Effector CD8-positive, alpha-beta T cell (primary cell): ENCODE measurements around the gene SCYGR2.
"Not testable (repeated sequence)": the region's sequence is repeated elsewhere in the genome, so short reads cannot be mapped to it uniquely, and the experiment has no call there.

Source experiments
- DNase-seq: peaks from one replicate; lab custom pipeline; 2025; lab: John Stamatoyannopoulos, UW
- total RNA-seq, 4 experiments: gene quantifications; one replicate each; lab custom pipeline; 2026; lab: John Stamatoyannopoulos, UW

Gene SCYGR2, protein sequence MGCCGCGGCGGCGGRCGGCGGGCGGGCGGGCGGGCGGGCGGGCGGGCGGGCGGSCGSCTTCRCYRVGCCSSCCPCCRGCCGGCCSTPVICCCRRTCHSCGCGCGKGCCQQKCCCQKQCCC
- 0 reads per million in 4 experiments for total RNA-seq

DNA sequence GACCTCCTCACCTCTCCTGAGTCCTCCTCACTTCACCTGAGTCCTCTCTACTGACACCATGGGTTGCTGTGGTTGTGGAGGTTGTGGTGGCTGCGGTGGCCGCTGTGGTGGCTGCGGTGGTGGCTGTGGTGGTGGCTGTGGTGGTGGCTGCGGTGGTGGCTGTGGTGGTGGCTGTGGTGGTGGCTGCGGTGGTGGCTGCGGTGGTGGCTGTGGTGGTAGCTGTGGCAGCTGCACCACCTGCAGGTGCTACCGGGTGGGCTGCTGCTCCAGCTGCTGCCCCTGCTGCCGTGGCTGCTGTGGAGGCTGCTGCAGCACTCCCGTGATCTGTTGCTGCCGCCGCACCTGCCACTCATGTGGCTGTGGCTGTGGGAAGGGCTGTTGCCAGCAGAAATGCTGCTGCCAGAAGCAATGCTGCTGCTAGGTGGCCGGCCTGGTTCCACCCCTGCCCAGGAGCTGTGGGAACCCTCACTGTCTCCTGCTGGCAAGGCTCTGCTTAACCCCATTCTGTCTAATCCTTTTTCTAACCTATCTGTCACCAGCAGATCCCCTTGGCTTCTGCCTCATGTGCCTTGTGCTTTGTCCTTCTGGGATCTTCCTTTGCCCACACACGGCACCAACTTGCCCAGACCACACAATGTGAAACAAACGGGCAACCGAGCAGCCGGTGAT is at the start of gene SCYGR2:
Gene SCYGR2 (plus strand): TSS at position 59 of the 669 bp plus-strand sequence. CDS start 0 bp downstream, at position 59.
- DNase-seq, result not testable (repeated sequence)

DNA sequence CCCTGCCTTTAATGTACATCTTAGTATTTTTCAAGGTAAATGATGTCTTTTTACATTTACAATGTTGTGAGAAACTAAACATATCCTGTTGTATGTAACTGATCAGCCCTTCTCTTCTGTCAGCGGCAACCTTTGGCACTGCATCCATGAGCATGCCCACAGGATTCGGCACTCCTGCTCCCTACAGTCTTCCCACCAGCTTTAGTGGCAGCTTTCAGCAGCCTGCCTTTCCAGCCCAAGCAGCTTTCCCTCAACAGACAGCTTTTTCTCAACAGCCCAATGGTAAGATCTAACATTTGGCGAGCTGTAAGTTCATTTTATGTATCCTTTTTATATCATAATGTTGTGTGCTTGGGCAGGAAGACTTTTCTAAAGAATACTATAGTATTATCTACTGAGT is 46.9 kb upstream of the SCYGR2 start:
- DNase-seq, result no peak

GRCh38 chr2:227562581-227562980 is 36.1 kb upstream of the SCYGR2 start:
- no peak for DNase-seq

DNA sequence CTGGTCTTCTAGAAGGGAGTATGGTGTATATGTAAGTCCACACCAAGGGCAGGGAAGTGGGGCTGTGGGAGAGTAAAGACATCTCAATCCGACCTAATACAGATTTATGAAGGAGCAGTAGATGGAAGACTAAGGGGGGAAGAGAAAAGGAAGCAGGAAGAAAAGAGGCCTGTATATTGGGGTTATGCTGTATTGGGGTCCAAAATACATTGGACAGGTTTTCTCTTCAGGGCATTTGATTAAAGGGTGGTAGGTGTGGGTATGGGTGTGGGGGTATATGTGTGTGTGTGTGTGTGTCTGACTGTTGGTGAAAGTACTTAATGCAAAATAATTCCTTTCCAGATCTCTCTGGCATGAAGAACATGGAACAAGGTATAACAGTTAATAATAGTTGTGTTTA is 33.6 kb upstream of the SCYGR2 start:
- no peak for DNase-seq

DNA sequence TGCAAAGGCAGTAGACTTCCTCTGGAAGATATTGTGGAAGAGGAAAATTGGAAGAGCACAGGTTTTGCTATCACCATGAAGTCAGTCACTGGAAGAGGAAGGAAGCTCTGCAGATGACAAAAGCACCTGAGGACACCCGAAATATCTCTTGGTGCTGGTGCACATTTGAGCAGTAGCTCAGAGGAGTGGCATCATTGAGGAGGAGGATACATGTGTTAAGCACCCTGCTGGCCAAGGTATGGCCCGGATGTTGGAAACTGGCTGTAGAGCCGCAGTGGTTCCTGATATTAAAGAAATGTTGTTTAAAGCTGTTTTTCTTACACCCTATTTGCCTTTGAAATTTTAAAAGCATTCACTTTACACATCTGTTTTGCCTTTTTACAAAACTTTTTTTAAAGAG is 32.7 kb upstream of the SCYGR2 start:
- no peak for DNase-seq

GRCh38 chr2:227568852-227569169 is 29.9 kb upstream of the SCYGR2 start:
- no peak for DNase-seq

- no peak for DNase-seq
These were observed 28.1 kb upstream of the SCYGR2 start for GRCh38 chr2:227570615-227571014.

GRCh38 chr2:227576110-227576509 is 22.6 kb upstream of the SCYGR2 start:
- no peak for DNase-seq

DNA sequence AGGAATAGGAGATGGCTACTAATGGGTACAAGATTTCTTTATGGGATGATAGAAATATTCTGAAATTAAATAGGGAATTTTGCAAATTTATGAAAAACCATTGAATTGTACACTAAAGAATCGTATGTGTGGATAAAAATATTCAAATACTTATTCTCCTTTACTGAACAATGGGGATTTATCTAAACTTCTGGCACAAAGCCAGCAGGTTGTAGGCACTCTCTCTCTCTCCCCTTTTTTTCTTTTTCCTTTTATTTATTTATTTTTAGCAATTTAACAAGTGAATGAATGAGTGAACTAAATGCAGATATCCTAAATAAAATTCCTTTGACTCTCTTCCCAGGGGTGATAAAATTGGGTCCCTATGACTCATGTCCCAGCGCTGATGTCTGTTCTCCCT is 21.9 kb upstream of the SCYGR2 start:
- no peak for DNase-seq

DNA sequence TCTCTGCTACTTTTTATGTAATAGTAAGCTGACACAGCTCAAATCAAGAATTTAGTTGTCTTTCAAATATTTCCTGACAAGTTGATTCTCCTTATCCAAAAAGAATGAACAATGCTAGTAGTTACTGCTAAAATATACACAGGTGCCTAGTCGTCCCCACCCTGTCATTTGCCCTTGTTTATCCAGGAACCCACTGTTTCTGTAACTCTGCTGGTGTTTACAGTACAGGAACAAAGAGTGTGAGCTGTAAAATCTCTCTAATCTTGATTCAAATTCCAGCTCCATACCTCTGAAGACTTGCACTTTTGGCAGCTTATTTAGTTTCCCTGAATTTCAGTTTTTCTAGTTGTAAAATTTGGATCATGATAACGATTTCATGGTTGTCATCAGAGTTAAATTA is 21.1 kb upstream of the SCYGR2 start:
- no peak for DNase-seq

DNA sequence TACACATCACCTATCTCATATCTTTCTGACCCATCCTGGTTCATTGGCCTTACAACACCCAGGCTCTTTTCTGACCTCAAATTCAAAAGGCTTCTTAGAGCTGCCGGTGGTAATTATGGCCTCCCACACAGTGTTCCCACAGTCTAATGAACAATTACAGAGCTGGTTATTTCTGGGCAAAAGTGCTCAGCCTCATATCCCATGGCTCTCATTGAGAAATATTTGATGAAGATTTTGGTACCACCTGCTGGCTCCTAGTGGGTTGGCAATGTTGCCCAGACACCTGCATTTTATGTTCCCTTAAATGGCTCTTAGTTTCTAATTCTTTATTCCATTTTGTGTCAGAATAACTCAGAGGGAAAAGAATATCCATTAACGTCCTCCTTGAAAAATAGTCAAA is 20.1 kb upstream of the SCYGR2 start:
- no peak for DNase-seq

DNA sequence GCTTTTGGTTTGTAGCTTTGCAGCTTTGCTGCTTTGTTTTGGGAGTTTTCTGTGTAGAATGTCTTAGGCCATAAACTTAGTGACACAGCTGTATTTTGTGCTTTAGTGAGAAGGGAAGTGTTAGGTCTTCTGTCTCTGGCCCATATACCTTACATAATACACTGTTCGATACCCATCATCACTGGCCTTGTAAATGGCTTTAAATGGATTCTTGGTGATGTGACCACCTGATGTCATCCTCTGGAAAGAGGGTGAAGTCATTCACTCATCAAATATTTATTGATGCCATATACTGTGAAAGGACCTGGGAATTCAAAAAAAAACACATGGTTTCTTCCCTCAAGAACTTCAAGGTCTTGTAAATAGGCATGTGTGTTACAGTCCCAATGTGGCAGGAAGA is 18.9 kb upstream of the SCYGR2 start:
- no peak for DNase-seq

DNA sequence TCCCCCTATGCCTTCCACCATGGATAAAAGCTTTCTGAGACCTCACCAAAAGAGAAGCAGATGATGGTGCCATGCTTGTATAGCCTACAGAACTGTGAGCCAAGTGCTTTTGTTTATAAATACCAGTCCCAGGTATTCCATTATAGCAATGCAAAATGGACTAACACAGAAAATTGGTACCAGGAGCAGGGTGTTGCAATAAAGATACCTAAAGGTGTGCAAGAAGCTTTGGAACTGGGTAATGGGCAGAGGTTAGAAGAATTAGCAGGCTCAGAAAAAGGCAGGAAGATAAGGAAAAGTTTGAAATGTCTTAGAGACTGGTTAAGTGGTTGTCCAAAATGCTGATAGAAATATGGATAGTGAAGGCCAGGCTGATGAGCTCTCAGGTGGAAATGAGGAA is 16.3 kb upstream of the SCYGR2 start:
- DNase-seq, result no peak

DNA sequence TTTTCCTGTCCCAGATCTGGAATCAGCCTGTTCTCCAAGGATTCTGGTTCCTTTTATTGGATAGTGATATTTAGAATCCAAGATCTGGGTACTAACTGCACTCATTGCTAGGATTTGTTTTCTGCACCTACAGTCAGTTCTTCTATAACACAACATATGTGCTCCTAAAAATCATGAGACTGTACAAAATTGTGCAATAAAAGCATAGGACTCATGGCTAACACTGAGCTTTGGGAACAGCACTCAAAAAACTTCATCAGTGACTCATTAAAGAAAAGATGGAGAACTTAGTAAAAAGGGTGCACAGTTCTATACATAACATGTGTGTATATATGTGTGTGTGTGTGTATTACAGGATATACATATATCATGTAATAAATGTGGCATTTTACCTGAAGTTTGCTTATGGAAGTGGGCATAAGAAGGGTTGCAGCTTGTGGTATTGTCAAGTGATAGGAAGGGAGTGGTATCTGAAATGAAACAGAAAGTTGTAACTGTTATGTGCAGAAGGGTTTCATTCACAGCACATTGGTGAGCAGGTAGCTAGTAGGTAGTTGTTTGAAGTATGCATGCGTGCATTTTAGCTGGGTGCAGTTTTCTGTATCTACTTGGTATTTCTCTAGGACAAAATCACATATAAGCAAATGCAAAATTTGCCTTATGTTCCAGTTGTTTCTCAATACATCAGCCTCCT is 5.9 kb upstream of the SCYGR2 start:
- DNase-seq, result no peak

DNA sequence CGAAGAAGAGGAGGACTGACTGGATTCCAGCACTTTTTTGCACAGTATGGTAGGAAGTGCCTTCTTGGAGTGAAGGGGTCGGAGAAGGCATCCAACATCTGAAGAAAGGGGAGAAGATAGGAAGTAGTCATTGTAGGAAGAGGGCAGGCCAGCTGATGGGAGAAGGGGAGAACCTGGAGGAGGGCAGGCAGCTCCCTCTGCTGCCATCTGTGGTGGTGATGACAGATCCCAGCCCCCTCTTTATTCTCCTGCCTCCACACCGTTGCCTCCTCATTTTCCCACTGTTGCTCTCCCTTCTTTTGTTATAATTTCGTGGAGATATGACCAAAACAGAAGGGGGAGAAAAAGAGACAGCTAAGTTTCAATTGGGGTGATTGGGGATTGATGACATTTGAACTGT is 2.9 kb upstream of the SCYGR2 start:
- no peak for DNase-seq

GRCh38 chr2:227597036-227597435 is 1.7 kb upstream of the SCYGR2 start:
- no peak for DNase-seq

- no peak for DNase-seq
These were observed 695 bp upstream of the SCYGR2 start for GRCh38 chr2:227597998-227598397.

- DNase-seq, result no peak
These were observed 3.7 kb downstream of the SCYGR2 start for GRCh38 chr2:227602358-227602757.

DNA sequence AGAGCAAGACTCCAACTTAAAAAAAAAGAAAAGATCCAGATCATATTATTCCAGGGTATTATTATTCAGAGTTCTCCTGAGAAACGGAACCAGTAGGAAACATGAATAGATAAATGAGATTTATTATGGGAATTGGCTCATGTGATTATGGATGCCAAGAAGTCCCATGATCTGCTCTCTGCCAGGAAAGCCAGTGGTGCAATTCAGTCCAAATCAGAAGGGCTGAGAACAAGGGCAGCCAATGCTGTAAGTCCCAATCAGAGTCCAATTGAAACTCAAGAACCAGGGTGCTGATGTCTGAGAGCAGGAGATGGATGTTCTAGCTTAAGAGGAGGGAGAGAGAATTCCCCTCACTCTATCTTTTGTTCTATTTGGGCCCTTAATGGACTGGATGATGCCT is 7.8 kb downstream of the SCYGR2 start:
- no peak for DNase-seq

DNA sequence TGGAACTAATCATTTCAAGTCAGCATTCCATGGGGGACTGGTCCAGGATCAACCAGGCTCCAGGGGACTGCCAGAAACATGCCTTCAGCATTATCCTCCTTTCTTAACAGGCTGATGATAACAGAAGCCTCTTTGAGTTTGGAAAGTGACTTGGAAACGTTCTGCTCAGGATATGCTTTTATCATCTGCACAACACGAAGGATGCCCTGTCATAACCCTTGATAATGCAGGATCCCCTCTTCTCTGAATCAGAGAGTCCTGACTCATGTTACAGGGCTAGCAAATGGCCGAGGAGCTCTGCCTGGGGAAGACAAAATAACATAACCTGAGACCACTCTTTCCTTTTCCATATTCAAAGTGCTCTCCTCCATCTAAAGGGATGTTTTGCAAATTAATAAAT is 9.2 kb downstream of the SCYGR2 start:
- DNase-seq, result no peak

DNA sequence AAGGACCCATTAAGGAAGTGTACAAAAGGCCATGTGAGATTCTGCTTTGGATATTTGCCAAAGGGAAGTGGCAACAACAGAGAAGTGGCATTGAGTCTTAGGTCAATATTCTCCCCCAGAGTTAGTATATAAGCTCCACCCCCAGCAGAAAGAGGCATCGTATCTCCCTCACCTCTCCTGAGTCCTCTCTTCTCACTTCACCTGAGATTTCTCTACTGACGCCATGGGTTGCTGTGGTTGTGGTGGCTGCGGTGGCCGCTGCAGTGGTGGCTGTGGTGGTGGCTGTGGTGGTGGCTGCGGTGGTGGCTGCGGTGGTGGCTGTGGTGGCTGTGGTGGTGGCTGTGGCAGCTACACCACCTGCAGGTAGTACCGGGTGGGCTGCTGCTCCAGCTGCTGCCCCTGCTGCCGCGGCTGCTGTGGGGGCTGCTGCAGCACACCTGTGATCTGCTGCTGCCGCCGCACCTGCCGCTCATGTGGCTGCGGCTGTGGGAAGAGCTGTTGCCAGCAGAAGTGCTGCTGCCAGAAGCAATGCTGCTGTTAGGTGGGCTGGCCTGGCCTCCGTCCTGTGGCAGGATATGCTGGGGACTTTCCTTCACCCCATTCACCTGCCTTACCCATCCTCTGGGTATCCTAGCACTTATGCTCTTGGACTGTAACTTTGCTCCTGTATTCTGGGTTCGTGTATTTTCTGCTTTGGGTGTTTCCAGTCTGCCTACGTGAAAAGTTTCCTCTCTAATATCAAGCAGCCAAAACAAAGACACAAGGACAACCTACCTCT is 10.1 kb downstream of the SCYGR2 start:
- DNase-seq, result no peak

DNA sequence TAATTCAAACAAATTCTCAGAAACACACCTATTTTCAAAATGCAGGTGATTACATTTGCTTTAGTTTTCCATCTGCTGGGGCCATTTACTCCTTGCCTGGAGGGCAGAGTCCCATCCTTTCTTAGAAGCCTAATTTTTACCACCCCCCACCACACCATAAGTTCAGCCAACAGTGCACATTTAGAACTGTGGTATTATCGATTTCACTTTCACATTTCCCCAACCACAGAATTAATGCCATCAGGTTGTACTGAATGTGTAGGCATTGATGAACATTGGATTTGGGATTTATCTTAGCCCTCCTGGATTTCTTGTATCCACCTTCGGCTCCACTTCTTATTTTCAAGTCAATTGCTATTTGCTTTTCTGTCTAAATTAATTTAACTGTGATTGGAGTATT is 11.4 kb downstream of the SCYGR2 start:
- no peak for DNase-seq
